ENCODE results near the gene NXF2. TPM values are rescaled to one million over a fixed set of nuclear protein-coding genes. Genes with fewer than 3 reads are reported as not detected.
"Not testable (repeated sequence)": the region's sequence is repeated elsewhere in the genome, so short reads cannot be mapped to it uniquely, and the experiment has no call there.

The NXF2 gene
- total RNA-seq: not detected

DNA sequence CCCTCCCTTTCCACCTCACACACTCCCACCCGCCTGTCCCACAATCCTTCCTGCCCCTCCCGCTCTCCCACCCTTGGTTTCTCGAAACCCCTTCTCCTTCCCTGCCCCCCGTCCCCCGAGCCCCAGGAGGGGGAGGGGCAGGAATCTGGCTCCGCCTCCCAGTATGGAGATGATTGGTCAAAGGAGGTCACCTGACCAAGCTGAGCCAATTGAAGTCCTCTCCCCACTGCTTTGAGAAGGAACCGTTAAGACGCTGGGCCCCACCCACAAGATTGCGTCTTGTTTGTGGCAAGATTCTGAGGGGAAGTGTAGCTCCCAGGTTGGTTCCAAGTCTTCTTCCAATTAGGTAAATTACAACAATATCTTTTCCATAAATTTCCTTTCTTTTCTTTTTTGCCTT, at the start of gene NXF2:
Gene NXF2 (plus strand): TSS at position 275 of the 400 bp plus-strand sequence. CDS start 59,912 bp downstream, outside the sequence.
- H3K36me3 Mint-ChIP-seq (ENCODE audit: low read depth); ATAC-seq (replicated peaks); H3K4me1 Mint-ChIP-seq; H3K9me3 Mint-ChIP-seq; H3K27me3 Mint-ChIP-seq; H3K4me3 Mint-ChIP-seq; H3K27ac Mint-ChIP-seq: not testable (repeated sequence)

GRCh38 chrX:102207940-102208339, 39.0 kb upstream of the NXF2 start:
- not testable (repeated sequence) for H3K9me3 Mint-ChIP-seq; H3K4me1 Mint-ChIP-seq; H3K4me3 Mint-ChIP-seq; H3K27me3 Mint-ChIP-seq; H3K36me3 Mint-ChIP-seq (ENCODE audit: low read depth); H3K27ac Mint-ChIP-seq
- peak; percentile 45 for ATAC-seq (replicated peaks)

DNA sequence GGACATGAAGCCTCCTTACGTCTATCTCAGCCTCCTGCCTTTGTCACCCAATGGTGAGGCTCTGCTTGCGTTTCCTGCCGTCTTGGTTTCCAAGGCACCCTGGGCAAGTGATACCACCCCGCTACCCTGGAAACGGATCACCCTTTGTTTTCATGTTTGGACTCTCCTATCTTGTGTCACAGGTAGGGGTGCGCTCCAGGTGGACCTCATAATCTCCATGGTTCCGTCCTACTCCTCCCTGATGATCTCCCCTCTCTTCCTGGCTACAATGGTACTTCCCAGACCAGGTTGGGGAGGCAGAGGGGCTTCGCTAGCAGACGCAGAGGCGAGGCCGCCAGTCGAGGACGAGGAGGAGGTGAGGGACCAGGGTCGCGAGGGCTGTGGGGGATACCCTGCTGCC, 32.0 kb upstream of the NXF2 start, which contains the start of gene TCP11X1:
Gene TCP11X1 (plus strand): TSS at position 316 of the 400 bp plus-strand sequence.
- H3K27me3 Mint-ChIP-seq; H3K4me3 Mint-ChIP-seq; H3K27ac Mint-ChIP-seq; H3K36me3 Mint-ChIP-seq (ENCODE audit: low read depth); H3K9me3 Mint-ChIP-seq; H3K4me1 Mint-ChIP-seq; ATAC-seq (replicated peaks): not testable (repeated sequence)

DNA sequence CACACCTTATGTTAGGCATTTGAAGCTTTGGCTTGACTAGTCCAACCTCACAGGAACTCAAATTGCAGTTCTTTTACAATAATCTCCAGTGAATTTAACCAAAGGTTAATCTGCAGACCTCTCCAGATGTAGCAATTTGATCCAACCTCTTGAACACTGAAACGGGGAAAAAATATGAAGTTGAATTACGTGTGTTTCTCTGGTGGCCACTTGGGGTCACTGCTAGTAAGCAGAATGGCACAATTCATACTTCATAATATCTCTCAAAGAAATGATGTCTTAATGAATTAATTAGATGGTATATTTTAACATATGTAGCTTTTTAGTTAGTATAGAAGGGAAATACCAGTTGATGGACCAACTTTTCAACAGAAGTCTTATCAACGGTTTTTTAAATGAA, 30.5 kb upstream of the NXF2 start:
- not testable (repeated sequence) for H3K9me3 Mint-ChIP-seq; H3K4me3 Mint-ChIP-seq; H3K36me3 Mint-ChIP-seq (ENCODE audit: low read depth); H3K27ac Mint-ChIP-seq; ATAC-seq (replicated peaks); H3K27me3 Mint-ChIP-seq; H3K4me1 Mint-ChIP-seq

DNA sequence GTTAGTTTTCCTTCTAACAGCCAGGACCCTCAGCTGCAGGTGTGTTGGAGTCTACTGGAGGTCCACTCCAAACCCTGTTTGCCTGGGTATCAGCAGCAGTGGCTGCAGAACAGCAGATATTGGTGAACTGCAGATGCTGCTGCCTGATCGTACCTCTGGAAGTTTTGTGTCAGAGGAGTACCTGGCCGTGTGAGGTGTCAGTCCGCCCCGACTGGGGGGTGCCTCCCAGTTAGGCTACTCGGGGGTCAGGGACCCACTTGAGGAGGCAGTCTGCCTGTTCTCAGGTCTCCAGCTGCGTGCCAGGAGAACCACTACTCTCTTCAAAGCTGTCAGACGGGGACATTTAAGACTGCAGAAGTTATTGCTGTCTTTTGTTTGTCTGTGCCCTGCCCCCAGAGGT, 11.3 kb upstream of the NXF2 start:
- H3K36me3 Mint-ChIP-seq (ENCODE audit: low read depth); H3K4me3 Mint-ChIP-seq; H3K4me1 Mint-ChIP-seq; H3K27ac Mint-ChIP-seq; H3K9me3 Mint-ChIP-seq; ATAC-seq (replicated peaks); H3K27me3 Mint-ChIP-seq: not testable (repeated sequence)

- H3K36me3 Mint-ChIP-seq (ENCODE audit: low read depth); H3K9me3 Mint-ChIP-seq; ATAC-seq (replicated peaks); H3K4me1 Mint-ChIP-seq; H3K4me3 Mint-ChIP-seq; H3K27ac Mint-ChIP-seq; H3K27me3 Mint-ChIP-seq: not testable (repeated sequence)
Observed at GRCh38 chrX:102240265-102240664, 6.7 kb upstream of the NXF2 start.

GRCh38 chrX:102272231-102272630, 25.3 kb downstream of the NXF2 start:
- H3K4me1 Mint-ChIP-seq; H3K4me3 Mint-ChIP-seq; H3K27ac Mint-ChIP-seq; H3K9me3 Mint-ChIP-seq; H3K36me3 Mint-ChIP-seq (ENCODE audit: low read depth); ATAC-seq (replicated peaks); H3K27me3 Mint-ChIP-seq: not testable (repeated sequence)

- Mint-ChIP-seq H3K27ac (no peak overlapping the region), H3K4me1 (no peaks in the 10 kb centered on the region), H3K4me3 (no peak overlapping the region), H3K36me3 (ENCODE audit: low read depth) (no peaks in the 10 kb centered on the region), H3K9me3 (no peaks in the 10 kb centered on the region), H3K27me3 (no peaks in the 10 kb centered on the region)
- ATAC-seq (replicated peaks): no peak
Observed at GRCh38 chrX:102338162-102338561, 91.2 kb downstream of the NXF2 start.

DNA sequence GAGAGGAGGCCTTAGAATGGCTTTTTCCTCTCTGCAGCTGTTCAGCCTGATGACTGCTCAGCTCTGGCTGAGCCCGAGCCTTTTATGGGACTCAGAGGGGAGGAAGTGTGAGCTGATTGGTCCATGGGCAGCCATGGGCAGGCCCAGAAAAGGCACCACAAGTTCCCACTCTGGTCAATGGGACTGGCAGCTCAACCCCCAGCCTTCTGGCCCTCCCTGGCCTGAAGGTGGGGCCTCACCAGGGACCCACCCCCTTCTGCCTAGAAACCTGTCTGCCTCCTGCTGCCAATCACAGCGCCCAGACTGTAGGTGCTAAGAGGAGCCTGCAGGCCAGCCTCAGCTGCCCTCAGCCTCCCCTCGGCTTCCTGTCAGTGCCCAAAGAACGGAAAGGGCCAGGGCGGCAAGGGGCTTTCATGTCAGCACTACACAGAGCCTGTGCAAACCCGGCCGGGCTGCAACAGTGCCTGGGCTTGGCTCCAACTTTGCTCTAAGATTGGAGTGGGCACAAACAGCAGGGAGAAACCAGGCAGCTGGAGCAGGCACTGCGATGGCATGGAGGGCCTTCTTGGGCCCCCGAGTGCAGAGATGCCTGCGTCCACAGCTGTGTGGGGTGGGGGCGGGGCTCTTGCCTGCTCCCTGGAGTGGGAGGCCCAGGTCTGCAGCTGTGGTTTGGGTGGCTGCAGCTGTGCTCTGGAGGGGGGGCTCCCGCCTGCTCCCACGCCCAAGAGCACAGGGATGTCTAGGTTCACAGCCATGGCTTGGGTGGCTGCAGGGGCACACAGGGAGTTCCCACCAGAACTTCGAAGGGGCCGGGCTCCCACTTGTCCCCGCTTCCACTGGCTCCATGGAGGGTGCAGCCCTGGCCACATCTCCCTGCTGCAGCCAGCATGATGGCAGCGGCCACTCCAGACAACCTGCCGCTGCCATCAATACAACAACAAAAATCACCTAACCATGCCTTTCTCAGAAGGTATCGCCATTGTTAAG, 92.6 kb downstream of the NXF2 start:
- no peak overlapping the region for H3K4me3 Mint-ChIP-seq
- H3K27ac Mint-ChIP-seq: no peak overlapping the region
- H3K36me3 Mint-ChIP-seq (ENCODE audit: low read depth): no peaks in the 10 kb centered on the region
- H3K27me3 Mint-ChIP-seq: no peaks in the 10 kb centered on the region
- peak; percentile 38 for ATAC-seq (replicated peaks)
- H3K9me3 Mint-ChIP-seq: no peaks in the 10 kb centered on the region
- H3K4me1 Mint-ChIP-seq: no peaks in the 10 kb centered on the region

DNA sequence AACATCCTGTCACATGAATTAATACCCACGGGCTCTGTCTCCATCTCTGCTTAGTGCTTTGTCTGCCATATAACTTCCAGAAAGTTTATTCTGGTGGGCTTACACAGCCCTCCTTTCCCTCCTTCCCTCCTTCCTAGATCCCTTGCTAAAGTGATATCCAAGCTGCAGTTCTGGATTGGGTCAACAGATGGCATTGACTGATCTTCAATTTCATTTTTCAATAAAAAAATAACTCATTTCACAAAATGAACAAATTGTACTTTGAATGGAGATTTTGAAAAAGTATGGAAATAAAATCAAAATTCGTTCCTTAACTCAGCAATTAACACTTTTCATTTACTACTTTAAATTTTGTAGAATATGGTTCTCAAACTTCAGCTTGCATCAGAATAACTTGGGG, 94.9 kb downstream of the NXF2 start:
- no peaks in the 10 kb centered on the region for H3K9me3 Mint-ChIP-seq
- ATAC-seq (replicated peaks): no peak
- H3K4me1 Mint-ChIP-seq: no peaks in the 10 kb centered on the region
- no peaks in the 10 kb centered on the region for H3K27me3 Mint-ChIP-seq
- no peaks in the 10 kb centered on the region for H3K36me3 Mint-ChIP-seq (ENCODE audit: low read depth)
- no peak overlapping the region for H3K4me3 Mint-ChIP-seq
- no peak overlapping the region for H3K27ac Mint-ChIP-seq

DNA sequence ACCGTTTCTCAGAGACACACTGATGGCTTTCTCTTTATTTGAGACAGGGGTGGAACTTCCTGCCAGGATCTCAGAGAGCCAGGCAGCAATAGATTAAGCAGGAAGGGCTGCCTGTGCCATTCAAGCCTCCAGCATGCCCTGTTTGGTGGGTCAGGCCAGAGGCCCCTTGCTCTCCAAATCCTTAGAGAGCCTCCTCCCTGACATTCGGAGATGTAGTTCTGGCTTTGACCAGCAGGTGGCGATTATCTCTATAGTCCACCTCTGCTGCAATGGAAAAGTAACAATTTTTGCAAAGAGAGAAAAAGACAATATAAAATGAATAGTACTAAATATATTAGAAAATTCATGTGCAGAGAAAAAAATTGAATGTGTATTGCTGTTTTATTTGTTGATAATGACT, 98.9 kb downstream of the NXF2 start:
- ATAC-seq (replicated peaks): no peak

More for the DNA sequence above, 98.9 kb downstream of the NXF2 start:
- no peaks in the 10 kb centered on the region for H3K36me3 Mint-ChIP-seq (ENCODE audit: low read depth)
- H3K9me3 Mint-ChIP-seq: no peaks in the 10 kb centered on the region
- no peaks in the 10 kb centered on the region for H3K4me1 Mint-ChIP-seq
- no peak overlapping the region for H3K27ac Mint-ChIP-seq
- no peak overlapping the region for H3K4me3 Mint-ChIP-seq
- H3K27me3 Mint-ChIP-seq: no peaks in the 10 kb centered on the region

Other genes starting within 250 kb of the NXF2 start
- under 1 TPM; 0.39 to 0.58 TPM for gene TCEAL2, start 121.5 kb upstream of the NXF2 start, total RNA-seq
- gene TCEAL6, start 104.7 kb upstream of the NXF2 start, total RNA-seq: not detected
- gene BEX5, start 91.2 kb upstream of the NXF2 start, total RNA-seq: 1 to 10 TPM; 2.4 to 3.4 TPM
- gene TCP11X1, start 31.9 kb upstream of the NXF2 start, total RNA-seq: not detected
- not detected for gene NXF2B, start 192.8 kb downstream of the NXF2 start, total RNA-seq
- not detected for gene TCP11X2, start 224.6 kb downstream of the NXF2 start, total RNA-seq